Right lobe of liver (tissue), 4 donors: ENCODE data around the gene LINC00632.

ENCODE experiments used
- POLR2A ChIP-seq: fragments of 450-650 bp; IDR thresholded peaks from one replicate; pipeline ENCODE4 v1.6.1; 2017; ENCODE audit warnings: antibody characterized with exemption, mild to moderate bottlenecking
- TF ChIP-seq, protein P1 (sequence below), 4 donors: fragments of 200-600 bp in 3 of 4; fragments of 450-650 bp in 1 of 4; IDR thresholded peaks; one replicate each; pipeline versions ENCODE4 v1.5.1 to v1.8.0; 2016 to 2022; ENCODE audit warnings: antibody characterized with exemption in 4 of 4, mild to moderate bottlenecking in 2 of 4
- donor health status: DM: no; HTN: no; CAD: no.
- donor health status: DM: no; HTN: no; CAD: no.
- donor health status: DM: no; HTN: yes; CAD: no.

DNA sequence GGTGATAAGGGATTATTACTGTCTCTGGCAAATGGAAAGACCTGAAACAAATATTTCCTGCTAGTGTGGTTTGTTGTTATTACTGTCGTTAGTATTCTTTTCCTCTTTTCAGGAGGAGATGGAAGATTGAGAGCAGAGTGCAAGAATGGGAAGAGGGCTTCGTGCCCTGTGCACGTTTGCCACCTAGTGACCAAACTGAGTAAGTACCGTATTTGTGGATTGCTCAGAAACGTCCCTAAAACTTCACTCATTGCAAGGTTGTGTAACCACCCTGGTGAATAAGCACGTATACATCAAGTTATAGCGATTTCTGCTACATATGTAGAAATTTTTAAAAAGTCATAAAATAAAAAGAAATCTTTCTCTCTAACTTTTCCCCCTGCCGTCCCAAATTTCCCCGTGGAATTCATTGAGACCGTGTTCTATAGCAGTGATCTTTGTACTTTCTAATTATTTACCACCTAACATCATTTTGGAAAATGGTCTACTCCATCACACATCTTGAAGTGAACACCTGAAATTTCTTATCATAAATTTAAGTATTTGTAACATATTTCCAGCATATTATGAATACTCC is 24.3 kb downstream of the LINC00632 start:
- no peak for TF ChIP-seq POLR2A
- TF ChIP-seq, protein P1, sequence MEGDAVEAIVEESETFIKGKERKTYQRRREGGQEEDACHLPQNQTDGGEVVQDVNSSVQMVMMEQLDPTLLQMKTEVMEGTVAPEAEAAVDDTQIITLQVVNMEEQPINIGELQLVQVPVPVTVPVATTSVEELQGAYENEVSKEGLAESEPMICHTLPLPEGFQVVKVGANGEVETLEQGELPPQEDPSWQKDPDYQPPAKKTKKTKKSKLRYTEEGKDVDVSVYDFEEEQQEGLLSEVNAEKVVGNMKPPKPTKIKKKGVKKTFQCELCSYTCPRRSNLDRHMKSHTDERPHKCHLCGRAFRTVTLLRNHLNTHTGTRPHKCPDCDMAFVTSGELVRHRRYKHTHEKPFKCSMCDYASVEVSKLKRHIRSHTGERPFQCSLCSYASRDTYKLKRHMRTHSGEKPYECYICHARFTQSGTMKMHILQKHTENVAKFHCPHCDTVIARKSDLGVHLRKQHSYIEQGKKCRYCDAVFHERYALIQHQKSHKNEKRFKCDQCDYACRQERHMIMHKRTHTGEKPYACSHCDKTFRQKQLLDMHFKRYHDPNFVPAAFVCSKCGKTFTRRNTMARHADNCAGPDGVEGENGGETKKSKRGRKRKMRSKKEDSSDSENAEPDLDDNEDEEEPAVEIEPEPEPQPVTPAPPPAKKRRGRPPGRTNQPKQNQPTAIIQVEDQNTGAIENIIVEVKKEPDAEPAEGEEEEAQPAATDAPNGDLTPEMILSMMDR (IDR thresholded peaks at IDR 0.05) = peak; percentile 63 to 84 (median 78)
